ENCODE data around the gene TMEM242.
"Not testable (repeated sequence)": the region's sequence is repeated elsewhere in the genome, so short reads cannot be mapped to it uniquely, and the experiment has no call there.

The TMEM242 gene

GRCh38 chr6:157323966-157324300, 614 bp upstream of the TMEM242 start:
- DNase-seq (ENCODE audit: low read depth): peak; percentile 77

- no peak for DNase-seq (ENCODE audit: low read depth)
Observed at GRCh38 chr6:157322792-157323254, 496 bp downstream of the TMEM242 start.

- peak; percentile 83 for DNase-seq (ENCODE audit: low read depth)
Observed at GRCh38 chr6:157316871-157317814, 6.2 kb downstream of the TMEM242 start.

GRCh38 chr6:157314705-157315321, 8.5 kb downstream of the TMEM242 start:
- DNase-seq (ENCODE audit: low read depth): peak; percentile 67

GRCh38 chr6:157313531-157314467, 9.5 kb downstream of the TMEM242 start:
- no peak for DNase-seq (ENCODE audit: low read depth)

GRCh38 chr6:157312757-157313156, 10.6 kb downstream of the TMEM242 start:
- DNase-seq (ENCODE audit: low read depth): no peak

- not testable (repeated sequence) for DNase-seq (ENCODE audit: low read depth)
Observed at GRCh38 chr6:157310693-157311092, 12.6 kb downstream of the TMEM242 start.

- no peak for DNase-seq (ENCODE audit: low read depth)
Observed at GRCh38 chr6:157307661-157308060, 15.7 kb downstream of the TMEM242 start.

- DNase-seq (ENCODE audit: low read depth): no peak
Observed at GRCh38 chr6:157305670-157306653, 17.4 kb downstream of the TMEM242 start.

- DNase-seq (ENCODE audit: low read depth): peak; percentile 35
Observed at GRCh38 chr6:157304899-157305663, 18.2 kb downstream of the TMEM242 start.

GRCh38 chr6:157302736-157303135, 20.6 kb downstream of the TMEM242 start:
- DNase-seq (ENCODE audit: low read depth): no peak

- no peak for DNase-seq (ENCODE audit: low read depth)
Observed at GRCh38 chr6:157300436-157300835, 22.9 kb downstream of the TMEM242 start.

GRCh38 chr6:157300006-157300405, 23.3 kb downstream of the TMEM242 start:
- no peak for DNase-seq (ENCODE audit: low read depth)

- no peak for DNase-seq (ENCODE audit: low read depth)
Observed at GRCh38 chr6:157298216-157298724, 25.0 kb downstream of the TMEM242 start.

- DNase-seq (ENCODE audit: low read depth): no peak
Observed at GRCh38 chr6:157294654-157295053, 28.7 kb downstream of the TMEM242 start.

- no peak for DNase-seq (ENCODE audit: low read depth)
Observed at GRCh38 chr6:157293780-157294179, 29.5 kb downstream of the TMEM242 start.

- DNase-seq (ENCODE audit: low read depth): no peak
Observed at GRCh38 chr6:157292202-157292601, 31.1 kb downstream of the TMEM242 start.

GRCh38 chr6:157291356-157291755, 32.0 kb downstream of the TMEM242 start:
- DNase-seq (ENCODE audit: low read depth): no peak

- no peak for DNase-seq (ENCODE audit: low read depth)
Observed at GRCh38 chr6:157290797-157291196, 32.5 kb downstream of the TMEM242 start.

- DNase-seq (ENCODE audit: low read depth): no peak
Observed at GRCh38 chr6:157289764-157290163, 33.6 kb downstream of the TMEM242 start.

Measured in amniotic epithelial cell (primary cell).